Hepatocyte (in vitro differentiated cells): ENCODE results near the gene HSPB6.

ENCODE experiments used
- CTCF ChIP-seq: fragments of 200-600 bp; sonication (generic); IDR thresholded peaks from 2 replicates; pipeline ENCODE4 v1.5.1; 2016; ENCODE audit warnings: antibody characterized with exemption, mild to moderate bottlenecking; ENCODE audit not compliant: poor library complexity
- EZH2phosphoT487 ChIP-seq: fragments of 200-600 bp; sonication (generic); IDR thresholded peaks from one replicate; pipeline ENCODE4 v1.6.1; 2018; ENCODE audit warnings: antibody characterized with exemption, mild to moderate bottlenecking, low read depth, moderate library complexity; ENCODE audit not compliant: unreplicated experiment, severe bottlenecking

GRCh38 chr19:35791814-35792279, 35.0 kb upstream of the HSPB6 start:
- no peak for TF ChIP-seq CTCF
- no peak for TF ChIP-seq EZH2phosphoT487
